Tibial nerve (tissue), 3 donors: Measurements from ENCODE around the gene LRRC52.

Experiments used
- POLR2A ChIP-seq, 2 donors: fragments of 450-650 bp; IDR thresholded peaks; one replicate each; pipeline ENCODE4 v1.6.1; 2017; ENCODE audit warnings: antibody characterized with exemption in 2 of 2, mild to moderate bottlenecking in 2 of 2, moderate library complexity in 2 of 2
- TF ChIP-seq, protein P1 (sequence below), 5 experiments: fragments of 200-600 bp in 3 of 5; fragments of 450-650 bp in 2 of 5; sonication (generic) in 3 of 5; IDR thresholded peaks; one replicate each; pipeline ENCODE4 v1.5.1; 2016 to 2019; ENCODE audit warnings: antibody characterized with exemption in 5 of 5, mild to moderate bottlenecking in 3 of 5, moderate library complexity in 2 of 5

DNA sequence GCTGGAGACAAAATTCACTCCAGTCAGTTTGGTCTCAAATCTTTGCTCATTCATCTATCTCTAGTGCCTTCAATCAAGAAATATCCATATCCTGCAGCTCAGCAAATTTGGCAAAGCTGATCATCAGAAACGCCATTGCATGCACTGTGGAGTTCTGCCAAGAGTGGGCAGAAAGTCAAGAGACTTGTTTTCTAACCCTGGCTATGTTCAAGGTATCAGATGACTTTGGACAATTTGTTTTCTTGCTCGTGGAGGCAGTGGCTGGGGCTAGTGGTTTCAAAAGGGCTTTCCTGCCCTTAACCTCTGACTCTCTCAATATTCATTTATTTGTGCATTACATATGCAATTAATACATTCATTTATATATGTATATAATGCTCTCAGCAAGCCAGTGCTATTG is 12.8 kb upstream of the LRRC52 start:
- TF ChIP-seq, protein P1, sequence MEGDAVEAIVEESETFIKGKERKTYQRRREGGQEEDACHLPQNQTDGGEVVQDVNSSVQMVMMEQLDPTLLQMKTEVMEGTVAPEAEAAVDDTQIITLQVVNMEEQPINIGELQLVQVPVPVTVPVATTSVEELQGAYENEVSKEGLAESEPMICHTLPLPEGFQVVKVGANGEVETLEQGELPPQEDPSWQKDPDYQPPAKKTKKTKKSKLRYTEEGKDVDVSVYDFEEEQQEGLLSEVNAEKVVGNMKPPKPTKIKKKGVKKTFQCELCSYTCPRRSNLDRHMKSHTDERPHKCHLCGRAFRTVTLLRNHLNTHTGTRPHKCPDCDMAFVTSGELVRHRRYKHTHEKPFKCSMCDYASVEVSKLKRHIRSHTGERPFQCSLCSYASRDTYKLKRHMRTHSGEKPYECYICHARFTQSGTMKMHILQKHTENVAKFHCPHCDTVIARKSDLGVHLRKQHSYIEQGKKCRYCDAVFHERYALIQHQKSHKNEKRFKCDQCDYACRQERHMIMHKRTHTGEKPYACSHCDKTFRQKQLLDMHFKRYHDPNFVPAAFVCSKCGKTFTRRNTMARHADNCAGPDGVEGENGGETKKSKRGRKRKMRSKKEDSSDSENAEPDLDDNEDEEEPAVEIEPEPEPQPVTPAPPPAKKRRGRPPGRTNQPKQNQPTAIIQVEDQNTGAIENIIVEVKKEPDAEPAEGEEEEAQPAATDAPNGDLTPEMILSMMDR (IDR thresholded peaks at IDR 0.05), result no peak
- TF ChIP-seq POLR2A (IDR thresholded peaks at IDR 0.05), result no peak
